ENCODE data around the gene SPNS2.

SPNS2 gene

GRCh38 chr17:4520060-4520893, 21.6 kb downstream of the SPNS2 start:
- DNase-seq (ENCODE audit: low read depth in 3 of 3): no peak

GRCh38 chr17:4520894-4521600, 22.4 kb downstream of the SPNS2 start:
- DNase-seq (ENCODE audit: low read depth in 3 of 3): no peak

DNA sequence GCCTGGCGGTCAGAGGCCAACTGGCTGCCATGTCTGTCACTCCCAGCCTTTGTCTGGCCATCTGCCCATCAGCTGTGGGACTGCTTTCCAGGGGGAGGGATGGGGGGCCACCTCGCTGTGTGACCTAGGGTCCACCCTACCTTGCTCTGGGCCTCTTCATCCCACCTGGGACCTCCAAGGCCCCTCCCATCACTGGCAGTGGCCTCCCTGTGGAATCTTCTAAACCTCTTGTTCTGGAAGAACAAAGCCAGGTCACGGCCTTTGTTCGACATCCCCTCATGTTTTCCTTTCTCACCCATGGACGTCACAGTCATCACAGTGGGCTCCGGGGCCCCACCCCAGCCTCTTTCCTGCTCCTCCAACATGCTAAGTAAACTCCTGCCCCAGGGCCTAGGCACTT, 24.0 kb downstream of the SPNS2 start:
- no peak for DNase-seq (ENCODE audit: low read depth in 3 of 3)

DNA sequence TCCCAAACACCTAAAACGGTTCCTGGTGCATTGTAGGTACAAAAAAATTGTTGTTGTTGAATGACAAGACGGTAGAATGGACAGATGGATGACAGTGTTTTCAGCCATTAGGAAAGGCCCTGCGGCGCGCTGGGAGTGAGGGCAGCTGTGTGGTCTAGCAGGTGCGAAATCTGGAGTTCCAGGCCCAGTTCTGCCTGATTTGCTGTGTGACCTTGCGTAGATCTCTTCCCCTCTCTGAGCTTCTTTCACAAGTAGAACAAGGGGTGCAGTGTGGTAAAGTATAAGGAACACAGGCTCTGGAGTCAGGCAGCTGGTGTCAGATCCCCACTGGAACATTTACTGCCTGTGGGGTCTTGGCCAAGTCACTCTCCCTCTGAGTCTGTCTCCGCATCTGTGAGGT, 25.3 kb downstream of the SPNS2 start:
- no peak for DNase-seq (ENCODE audit: low read depth in 3 of 3)

DNA sequence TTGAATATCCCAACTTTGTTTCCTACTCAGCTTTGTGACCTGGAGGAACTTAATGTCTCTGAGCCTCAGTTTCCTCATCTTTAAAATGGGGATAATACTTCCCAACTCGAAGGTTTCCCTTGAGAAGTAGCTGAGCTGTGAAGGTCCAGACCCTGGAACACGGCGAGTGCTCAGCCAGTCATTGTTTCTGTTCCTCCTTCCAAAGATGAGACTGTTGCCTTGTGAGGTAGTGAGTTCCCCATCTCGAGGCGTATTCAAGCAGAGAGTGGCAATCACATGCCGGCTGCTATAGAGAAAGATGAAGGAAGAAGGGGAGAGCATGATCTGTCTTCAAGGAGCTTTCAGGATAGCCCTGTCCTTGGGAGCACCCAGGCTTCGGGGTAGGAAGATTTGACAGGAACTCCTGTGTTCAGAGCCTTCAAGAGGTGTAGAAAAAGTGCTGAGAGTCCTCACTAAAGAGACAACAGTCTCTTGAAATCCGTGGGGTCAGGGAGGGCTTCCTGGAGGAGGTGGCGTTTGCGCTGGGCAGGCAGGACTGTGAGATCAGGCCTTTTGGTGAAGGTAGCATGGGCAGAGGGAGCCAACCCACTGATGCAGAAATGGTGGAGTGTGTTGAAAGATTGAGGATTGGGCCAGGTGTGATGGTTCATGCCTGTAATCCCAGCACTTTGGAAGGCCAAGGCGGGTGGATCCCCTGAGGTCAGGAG, 27.2 kb downstream of the SPNS2 start:
- DNase-seq (ENCODE audit: low read depth in 3 of 3): no peak

DNA sequence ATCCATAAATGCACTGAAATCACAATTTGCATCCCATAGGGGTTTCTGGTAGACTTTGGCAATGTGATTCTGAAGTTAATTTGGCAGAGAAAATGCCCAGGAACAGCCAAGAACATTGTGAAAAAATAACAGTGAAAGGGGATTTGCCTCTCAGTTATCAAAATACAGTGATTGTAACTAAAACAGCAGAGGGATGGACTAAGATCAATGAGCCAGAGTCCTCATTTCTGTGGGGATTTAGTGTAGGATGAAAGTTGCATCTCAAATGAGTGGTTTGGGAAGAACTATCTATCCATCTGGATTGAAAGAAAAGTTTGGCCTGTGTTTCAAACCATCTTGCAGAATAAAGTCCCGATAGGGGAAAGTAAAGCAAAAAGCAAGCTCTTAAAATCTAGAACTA, 28.5 kb downstream of the SPNS2 start:
- DNase-seq (ENCODE audit: low read depth in 3 of 3): no peak

- DNase-seq (ENCODE audit: low read depth in 3 of 3): no peak
Measured at GRCh38 chr17:4527566-4528125, 29.0 kb downstream of the SPNS2 start.

DNA sequence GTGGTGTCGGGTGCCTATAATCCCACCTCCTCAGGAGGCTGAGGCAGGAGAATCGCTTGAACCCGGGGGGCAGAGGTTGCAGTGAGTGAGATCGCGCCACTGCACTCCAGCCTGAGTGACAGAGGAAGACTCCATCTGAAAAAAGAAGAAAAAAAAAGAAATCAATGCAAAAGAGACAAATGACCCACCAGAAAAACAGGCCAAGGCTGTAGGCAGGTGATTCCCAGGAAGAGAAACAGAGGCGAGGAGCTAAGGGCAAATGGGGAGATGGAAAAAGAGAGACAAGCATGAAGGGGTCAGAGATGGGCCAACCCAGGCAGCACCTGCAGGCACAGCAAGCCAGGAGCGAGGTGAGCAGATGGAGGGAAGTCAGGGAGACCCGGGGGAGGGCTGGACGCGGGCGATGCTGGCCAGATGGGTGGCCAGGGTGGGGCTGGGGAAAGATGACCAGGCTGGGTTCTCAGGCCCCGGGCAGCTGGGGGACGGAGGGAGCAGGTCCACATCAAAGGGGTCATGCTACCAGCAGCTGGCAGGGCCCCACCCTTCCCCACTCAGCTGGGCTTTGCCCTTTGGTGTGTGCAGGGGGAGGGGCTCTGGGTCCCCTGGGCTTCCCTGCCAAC, 31.0 kb downstream of the SPNS2 start:
- DNase-seq (ENCODE audit: low read depth in 3 of 3): no peak

DNA sequence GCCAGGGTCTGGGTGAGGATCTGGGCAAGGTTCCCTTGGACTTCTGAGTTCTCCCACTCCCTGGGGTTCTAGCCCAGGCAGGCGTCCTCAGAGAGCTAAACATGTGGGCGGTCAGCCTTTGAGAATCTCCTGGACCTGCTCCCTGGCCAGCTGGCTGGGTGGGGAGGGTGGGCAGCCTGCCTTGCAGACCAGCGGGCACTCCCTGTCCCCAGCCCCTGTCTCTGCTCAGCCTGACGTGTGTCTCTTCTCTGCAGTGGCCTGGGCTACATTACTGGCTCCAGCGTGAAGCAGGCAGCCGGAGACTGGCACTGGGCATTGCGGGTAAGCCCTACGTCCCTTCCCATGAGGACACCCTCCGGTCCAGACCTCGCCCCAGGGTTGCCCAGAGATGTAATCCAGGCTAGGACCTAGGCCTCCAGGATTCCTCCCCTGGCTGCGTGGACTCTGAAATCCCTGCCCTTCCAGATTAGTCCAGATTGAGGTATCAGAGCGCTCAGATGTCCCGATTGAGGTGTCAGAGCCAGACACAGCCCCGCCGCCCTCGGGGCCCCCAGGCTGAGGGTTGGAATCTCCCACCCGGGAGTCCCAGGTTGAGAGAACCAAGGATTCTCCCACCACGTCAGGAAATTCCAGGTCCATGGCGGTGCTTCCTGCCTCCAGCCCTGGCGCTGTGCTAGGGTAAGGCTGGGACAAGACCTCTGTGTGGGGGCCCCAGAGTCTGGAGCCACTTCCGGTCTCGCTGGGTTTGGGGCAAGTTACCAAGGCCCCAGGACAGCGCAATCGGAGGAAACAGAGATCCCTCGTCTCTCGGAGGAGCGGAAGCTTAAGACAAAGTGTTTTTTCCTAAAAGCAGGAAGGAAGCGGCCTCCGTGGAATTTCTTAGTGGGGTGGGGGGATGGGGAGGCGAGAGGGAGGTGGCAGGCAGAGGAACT, 32.4 kb downstream of the SPNS2 start:
- no peak for DNase-seq (ENCODE audit: low read depth in 3 of 3)

- DNase-seq (ENCODE audit: low read depth in 3 of 3): no peak
Measured at GRCh38 chr17:4531988-4532736, 33.5 kb downstream of the SPNS2 start.

- no peak for DNase-seq (ENCODE audit: low read depth in 3 of 3)
Measured at GRCh38 chr17:4532860-4533522, 34.3 kb downstream of the SPNS2 start.

- DNase-seq (ENCODE audit: low read depth in 3 of 3): no peak
Measured at GRCh38 chr17:4533523-4534504, 35.1 kb downstream of the SPNS2 start.

GRCh38 chr17:4534515-4534914, 35.8 kb downstream of the SPNS2 start:
- no peak for DNase-seq (ENCODE audit: low read depth in 3 of 3)

GRCh38 chr17:4534928-4535666, 36.4 kb downstream of the SPNS2 start:
- DNase-seq (ENCODE audit: low read depth in 3 of 3): no peak

- no peak for DNase-seq (ENCODE audit: low read depth in 3 of 3)
Measured at GRCh38 chr17:4535667-4536258, 37.1 kb downstream of the SPNS2 start.

DNA sequence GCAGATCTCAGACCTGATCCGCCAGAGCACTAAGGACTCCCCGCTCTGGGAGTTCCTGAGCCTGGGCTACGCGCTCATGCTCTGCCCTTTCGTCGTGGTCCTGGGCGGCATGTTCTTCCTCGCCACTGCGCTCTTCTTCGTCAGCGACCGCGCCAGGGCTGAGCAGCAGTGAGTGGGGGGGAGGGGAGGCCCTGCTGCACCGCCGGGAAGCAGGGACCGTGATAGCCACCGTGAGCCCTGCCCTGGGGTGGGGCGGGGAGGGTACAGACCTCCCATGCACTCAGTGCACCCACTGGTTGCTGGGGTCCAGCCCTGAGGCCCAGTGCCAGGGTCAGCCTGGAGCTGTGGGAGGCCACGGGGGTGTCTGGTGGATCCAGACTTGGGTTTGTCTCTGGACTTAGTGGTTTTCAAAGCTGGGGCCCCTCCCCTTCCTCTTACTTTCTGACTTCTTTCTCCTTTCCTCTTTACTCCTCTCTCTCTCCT, 37.6 kb downstream of the SPNS2 start:
- no peak for DNase-seq (ENCODE audit: low read depth in 3 of 3)
